PC-9 (cell line): ENCODE data around the gene HLTF. TPM values are rescaled to one million over a fixed set of nuclear protein-coding genes. Genes with fewer than 3 reads are reported as not detected.
A peak's percentile ranks its signal among the peaks of the same experiment; 100 is the strongest.

ENCODE experiments used
- BruUV-seq: library from RNA; stranded (reverse); fragments of 400-500 nt; replicated peaks from 2 replicates; lab custom pipeline; 2021; lab: Mats Ljungman, UMichigan
- CTCF ChIA-PET: fragments of 300-600 bp; sonication (Branson Sonifier 250); formaldehyde crosslinking; loops from one replicate; lab custom pipeline; 2022; ENCODE audit warnings: antibody characterized with exemption; lab: Charles Lee
- POLR2A ChIA-PET: fragments of 300-600 bp; sonication (Branson Sonifier 250); formaldehyde crosslinking; loops from one replicate; lab custom pipeline; 2022; ENCODE audit warnings: antibody characterized with exemption; ENCODE audit not compliant: unreplicated experiment; lab: Charles Lee
- DNase-seq, 2 experiments: peaks; one replicate each; pipeline versions ENCODE4 v3.0.0 to v3.0.0-alpha.2; 2015 to 2022; ENCODE audit warnings: mixed read lengths in 1 of 2
- H2AFZ ChIP-seq: fragments of 200-600 bp; sonication (generic); 2 replicates; pipeline ENCODE4 v1.8.1; 2017; ENCODE audit warnings: antibody characterized with exemption
- H3F3A ChIP-seq: fragments of 200-600 bp; sonication (generic); 2 replicates; pipeline ENCODE4 v1.8.1; 2017; ENCODE audit warnings: antibody characterized with exemption, mild to moderate bottlenecking, low read depth; ENCODE audit not compliant: insufficient read depth
- H3K27ac ChIP-seq: fragments of 200-600 bp; sonication (generic); 2 replicates; pipeline ENCODE4 v1.6.1; 2016; ENCODE audit warnings: mixed run types
- H3K27me3 ChIP-seq: fragments of 200-600 bp; sonication (generic); 2 replicates; pipeline ENCODE4 v1.6.1; 2016; ENCODE audit warnings: low read depth, mixed run types; ENCODE audit not compliant: insufficient read depth
- H3K36me3 ChIP-seq: fragments of 200-600 bp; sonication (generic); 2 replicates; pipeline ENCODE4 v1.6.1; 2016; ENCODE audit warnings: low read depth, mixed run types
- H3K4me1 ChIP-seq: fragments of 200-600 bp; sonication (generic); replicated peaks from 2 replicates; pipeline ENCODE4 v1.6.1; 2016; ENCODE audit warnings: mixed run types; ENCODE audit not compliant: insufficient read depth
- H3K4me2 ChIP-seq: fragments of 200-600 bp; sonication (generic); 2 replicates; pipeline ENCODE4 v1.6.1; 2017; ENCODE audit warnings: mixed run types
- H3K4me3 ChIP-seq: fragments of 200-600 bp; sonication (generic); 2 replicates; pipeline ENCODE4 v1.6.1; 2016; ENCODE audit warnings: mixed run types
- H3K79me2 ChIP-seq: fragments of 200-600 bp; sonication (generic); 2 replicates; pipeline ENCODE4 v1.6.1; 2017; ENCODE audit warnings: low read depth, mixed run types
- H3K9me2 ChIP-seq: fragments of 200-600 bp; sonication (generic); 2 replicates; pipeline ENCODE4 v1.8.1; 2017; ENCODE audit warnings: mild to moderate bottlenecking; ENCODE audit not compliant: insufficient read depth
- H3K9me3 ChIP-seq: fragments of 200-600 bp; sonication (generic); 2 replicates; pipeline ENCODE4 v1.8.1; 2016; ENCODE audit warnings: low read depth; ENCODE audit not compliant: insufficient read depth
- H4K20me1 ChIP-seq: fragments of 200-600 bp; sonication (generic); 2 replicates; pipeline ENCODE4 v1.8.1; 2017; ENCODE audit not compliant: insufficient read depth
- CTCF ChIP-seq: fragments of 200-600 bp; sonication (generic); conservative IDR thresholded peaks from 2 replicates; pipeline ENCODE4 v1.6.1; 2017; ENCODE audit warnings: mixed run types, antibody characterized with exemption, mild to moderate bottlenecking, moderate library complexity
- EZH2 ChIP-seq: fragments of 200-600 bp; sonication (generic); IDR thresholded peaks from 2 replicates; pipeline ENCODE4 v1.8.0; 2017; ENCODE audit warnings: antibody characterized with exemption, low read depth
- intact Hi-C: fragments of 100-400 bp; cut with micrococcal nuclease; formaldehyde crosslinking; loops from one replicate; pipeline ENCODE4 v1.10.0; 2022; ENCODE audit not compliant: unreplicated experiment
- total RNA-seq: library from RNA; stranded (reverse); gene quantifications from 2 replicates; pipeline ENCODE4 v1.2.3, GENCODE V29; 2021

HLTF gene
- total RNA-seq, 1 experiment from 2014 or later = 38.3 TPM

GRCh38 chr3:148997623-148998022 lies 88.7 kb downstream of the HLTF start:
- H3K27ac ChIP-seq = no peak overlapping the region
- H3K9me2 ChIP-seq = no peaks in the 10 kb centered on the region
- H3K4me3 ChIP-seq = no peak overlapping the region
- no peaks in the 10 kb centered on the region for H3K36me3 ChIP-seq
- ChIA-PET CTCF (interaction anchor here (0.6 kb wide), 1 partner anchor 256 kb away, joined by 3 read pairs; no protein-coding TSS in a partner anchor), POLR2A (no interaction called here)
- H3F3A ChIP-seq = no peaks in the 10 kb centered on the region
- no peak for TF ChIP-seq EZH2
- H2AFZ ChIP-seq = no peak overlapping the region
- H3K79me2 ChIP-seq = no peaks in the 10 kb centered on the region
- intact Hi-C loops = no loop called here
- 0 out of 2 replicates have a peak, but pooled peaks cover 2% of the 10 kb centered on the region for H3K4me1 ChIP-seq
- no TSS peak for BruUV-seq
- no peak for DNase-seq
- H3K9me3 ChIP-seq = no peaks in the 10 kb centered on the region
- no peaks in the 10 kb centered on the region for H3K27me3 ChIP-seq
- no peaks in the 10 kb centered on the region for H4K20me1 ChIP-seq
- H3K4me2 ChIP-seq = no peak overlapping the region

DNA sequence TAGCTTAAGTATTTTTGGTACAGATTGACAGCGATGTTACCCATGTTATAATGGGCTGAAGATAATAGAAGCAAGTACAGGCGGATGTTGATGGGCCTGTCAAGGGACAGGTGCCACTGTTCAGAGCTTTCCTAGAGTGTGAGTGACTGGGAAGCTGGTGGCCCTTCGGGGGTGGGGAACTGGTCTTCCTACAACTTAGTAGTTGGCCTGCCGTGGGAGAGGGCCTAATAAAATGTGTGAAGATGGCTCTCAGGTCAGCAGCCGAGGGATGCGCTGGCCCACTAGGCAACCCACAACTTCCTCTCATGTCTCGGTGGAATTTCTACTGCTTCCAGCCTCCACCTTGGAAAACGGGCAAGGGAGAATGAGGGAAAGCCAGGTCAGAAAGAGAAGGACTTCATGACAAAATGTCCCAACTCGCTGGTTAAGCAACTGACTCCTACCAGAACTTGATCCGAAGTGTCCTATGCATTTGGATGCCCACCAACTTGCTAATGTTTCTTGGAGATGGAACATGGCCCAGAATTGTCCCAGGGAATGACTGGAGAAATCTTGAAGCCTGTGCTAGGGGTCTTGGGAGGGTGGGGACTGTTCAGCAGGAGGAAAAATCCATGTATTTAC lies 93.6 kb downstream of the HLTF start:
- intact Hi-C loops = loop anchor here (5.0 kb wide), 1 partner anchor 95 kb away; the partner anchor contains the start of gene HLTF
- H3K27me3 ChIP-seq = no peaks in the 10 kb centered on the region
- no peaks in the 10 kb centered on the region for H3K9me2 ChIP-seq
- no peak for DNase-seq
- no peaks in the 10 kb centered on the region for H3K79me2 ChIP-seq
- peaks cover 10% of the 10 kb centered on the region; the same call in 1 of the 2 replicates for H3K4me1 ChIP-seq
- ChIA-PET CTCF (no interaction called here), POLR2A (interaction anchor here (0.5 kb wide), 2 partner anchors 77 to 588 kb away, joined by 4 to 8 read pairs; no protein-coding TSS in a partner anchor)
- H3K9me3 ChIP-seq = no peaks in the 10 kb centered on the region
- no peaks in the 10 kb centered on the region for H4K20me1 ChIP-seq
- H3K4me2 ChIP-seq = peak overlapping the region; percentile 88
- TF ChIP-seq CTCF = no peak
- TF ChIP-seq EZH2 = no peak
- no peak overlapping the region for H3K27ac ChIP-seq
- BruUV-seq = TSS peak; percentile 63
- H3K36me3 ChIP-seq = no peaks in the 10 kb centered on the region
- H2AFZ ChIP-seq = peak overlapping the region; percentile 96; the same call in 1 of the 2 replicates
- H3F3A ChIP-seq = no peaks in the 10 kb centered on the region; the same call in 1 of the 2 replicates
- peak overlapping the region; percentile 81; the same call in 1 of the 2 replicates for H3K4me3 ChIP-seq

- Histone ChIP-seq H3K9me3 (no peaks in the 10 kb centered on the region), H3K27ac (peak overlapping the region; percentile 53; the same call in 1 of the 2 replicates), H4K20me1 (no peaks in the 10 kb centered on the region), H3K27me3 (no peaks in the 10 kb centered on the region), H3K4me1 (peaks cover 10% of the 10 kb centered on the region; the same call in 1 of the 2 replicates), H2AFZ (peak overlapping the region; percentile 96), H3K36me3 (no peaks in the 10 kb centered on the region), H3K4me2 (peak overlapping the region; percentile 88), H3K9me2 (no peaks in the 10 kb centered on the region), H3K4me3 (peak overlapping the region; percentile 81), H3K79me2 (no peaks in the 10 kb centered on the region), H3F3A (no peaks in the 10 kb centered on the region; the same call in 1 of the 2 replicates)
- BruUV-seq = no TSS peak
- CTCF ChIA-PET = no interaction called here
- DNase-seq = peak in 1 of 2 experiments; percentile 43
- intact Hi-C loops = loop anchor here (5.0 kb wide), 1 partner anchor 95 kb away; the partner anchor contains the start of gene HLTF
- TF ChIP-seq CTCF = no peak
- TF ChIP-seq EZH2 = no peak
- POLR2A ChIA-PET = interaction anchor here (0.5 to 0.7 kb wide), 3 partner anchors 77 to 1537 kb away, joined by 3 to 8 read pairs (median 4); no protein-coding TSS in a partner anchor
These were observed 94.2 kb downstream of the HLTF start for GRCh38 chr3:148992027-148992634.
